K562 (cell line): ENCODE measurements around the gene MTIF3. TPM values are rescaled to one million over a fixed set of nuclear protein-coding genes. Genes with fewer than 3 reads are reported as not detected.

Experiments used
- CHCHD3 ChIP-seq: fragments of 250-450 bp; sonication (Bioruptor Pico); IDR thresholded peaks from 2 replicates; pipeline ENCODE4 v2.1.2; 2022; ENCODE audit warnings: mild to moderate bottlenecking
- GATAD2B ChIP-seq: fragments of 450-650 bp; IDR thresholded peaks from 2 replicates; pipeline ENCODE4 v1.6.1; 2017; ENCODE audit warnings: mild to moderate bottlenecking, borderline replicate concordance
- GTF2F1 ChIP-seq: IDR thresholded peaks from 2 replicates; pipeline ENCODE4 v1.6.1; 2011; ENCODE audit warnings: low read depth, low read length, improper control_type of control experiment
- HLTF ChIP-seq: fragments of 450-650 bp; IDR thresholded peaks from 2 replicates; pipeline ENCODE4 v1.6.1; 2016
- KDM4B ChIP-seq, 2 experiments: fragments of 450-650 bp in 1 of 2; sonication (generic) in 1 of 2; IDR thresholded peaks; 2 replicates each; pipeline ENCODE4 v1.6.1; 2016 to 2017; ENCODE audit warnings: borderline replicate concordance in 2 of 2, antibody characterized with exemption in 1 of 2, low read depth in 1 of 2, mild to moderate bottlenecking in 1 of 2
- POLR2B ChIP-seq: fragments of 450-650 bp; IDR thresholded peaks from 2 replicates; pipeline ENCODE4 v1.6.1; 2018; ENCODE audit warnings: low read depth; ENCODE audit not compliant: partially characterized antibody
- POLR3G ChIP-seq: IDR thresholded peaks from 2 replicates; pipeline ENCODE4 v1.6.1; 2011; ENCODE audit not compliant: insufficient read length, insufficient replicate concordance; ENCODE audit errors: extremely low read depth
- RBM39 ChIP-seq: fragments of 200-400 bp; formaldehyde crosslinking; optimal IDR thresholded peaks from 2 replicates; pipeline ENCODE3; 2018; ENCODE audit warnings: low read depth, low read length
- TCF7L2 ChIP-seq: fragments of 150-350 bp; IDR thresholded peaks from 2 replicates; pipeline ENCODE4 v1.6.1; 2016; ENCODE audit warnings: low read depth, mild to moderate bottlenecking, low read length, moderate library complexity
- YY1 ChIP-seq, 3 experiments: IDR thresholded peaks; 2 replicates each; pipeline ENCODE4 v1.6.1; 2011; ENCODE audit warnings: low read length in 2 of 3, mild to moderate bottlenecking in 2 of 3, moderate library complexity in 2 of 3, borderline replicate concordance in 1 of 3, control low read depth in 1 of 3, low read depth in 1 of 3; ENCODE audit not compliant: insufficient read depth in 3 of 3, insufficient replicate concordance in 2 of 3, control insufficient read depth in 1 of 3, insufficient read length in 1 of 3; ENCODE audit errors: extremely low read depth in 1 of 3
- ZC3H4 ChIP-seq: sonication (generic); formaldehyde crosslinking; IDR thresholded peaks from 2 replicates; pipeline ENCODE4 v1.9.0; 2021; ENCODE audit warnings: missing genetic modification reagents, borderline replicate concordance
- ZFP30 ChIP-seq: fragments of 250-450 bp; sonication (Bioruptor Pico); IDR thresholded peaks from 2 replicates; pipeline ENCODE4 v1.8.0; 2022; ENCODE audit warnings: moderate library complexity, mild to moderate bottlenecking, inconsistent platforms, borderline replicate concordance
- polyA plus RNA-seq, 8 experiments: library from polyadenylated mRNA; depleted of rRNA in 4 of 8; stranded (reverse) in 5 of 8; unstranded in 3 of 8; fragments of >200 nt; fragmentation: Nextera tagmentation in 2 of 8; fragmentation: Illumina TruSeq in 1 of 8; extraction: Ambion mirVana in 2 of 8; extraction: Trizol in 1 of 8; gene quantifications; 2 replicates each; pipeline versions ENCODE4 v1.2.1 to v1.2.3, GENCODE V29; 2011 to 2014; ENCODE audit warnings: inconsistent platforms in 1 of 8, missing spikeins in 1 of 8
- total RNA-seq, 7 experiments: library from RNA; depleted of rRNA in 6 of 7; stranded (reverse); fragments of >200 nt in 6 of 7; fragmentation: Illumina TruSeq in 2 of 7; extraction: Trizol in 2 of 7; gene quantifications; 2 replicates each; pipeline versions ENCODE4 v1.2.1 to v1.2.3, GENCODE V29; 2011 to 2021; ENCODE audit warnings: low replicate concordance in 1 of 7
- TF ChIP-seq, protein P1 (sequence below): IDR thresholded peaks from 2 replicates; pipeline ENCODE4 v1.6.1; 2011; ENCODE audit not compliant: insufficient read length; ENCODE audit errors: extremely low read depth
- TF ChIP-seq, protein P2 (sequence below): fragments of 250-450 bp; sonication (Bioruptor Pico); IDR thresholded peaks from 2 replicates; pipeline ENCODE4 v1.8.0; 2021; ENCODE audit warnings: borderline replicate concordance, mild to moderate bottlenecking, moderate library complexity; ENCODE audit not compliant: poor library complexity, severe bottlenecking
- TF ChIP-seq, protein P3 (sequence below), 2 experiments: fragments of 450-650 bp in 1 of 2; sonication (generic) in 1 of 2; formaldehyde crosslinking; conservative IDR thresholded peaks; 2 replicates each; pipeline versions ENCODE4 v1.4.0 to v1.8.1; 2020 to 2022; ENCODE audit warnings: mild to moderate bottlenecking in 1 of 2, missing genetic modification reagents in 1 of 2
- TF ChIP-seq, protein P4 (sequence below): IDR thresholded peaks from 2 replicates; pipeline ENCODE4 v1.6.1; 2011; ENCODE audit warnings: borderline replicate concordance, low read depth, mild to moderate bottlenecking, moderate library complexity, low read length; ENCODE audit not compliant: insufficient read depth, poor library complexity, severe bottlenecking
- TF ChIP-seq, protein P5 (sequence below): fragments of 450-650 bp; IDR thresholded peaks from 2 replicates; pipeline ENCODE4 v1.6.1; 2018; ENCODE audit not compliant: partially characterized antibody

MTIF3 gene
- total and polyA plus RNA-seq, 9 of the 15 experiments (the other 6 are each of a cell fraction or from before 2014, with no cell fraction given), result 23.5 to 73.6 (median 45.2) TPM

DNA sequence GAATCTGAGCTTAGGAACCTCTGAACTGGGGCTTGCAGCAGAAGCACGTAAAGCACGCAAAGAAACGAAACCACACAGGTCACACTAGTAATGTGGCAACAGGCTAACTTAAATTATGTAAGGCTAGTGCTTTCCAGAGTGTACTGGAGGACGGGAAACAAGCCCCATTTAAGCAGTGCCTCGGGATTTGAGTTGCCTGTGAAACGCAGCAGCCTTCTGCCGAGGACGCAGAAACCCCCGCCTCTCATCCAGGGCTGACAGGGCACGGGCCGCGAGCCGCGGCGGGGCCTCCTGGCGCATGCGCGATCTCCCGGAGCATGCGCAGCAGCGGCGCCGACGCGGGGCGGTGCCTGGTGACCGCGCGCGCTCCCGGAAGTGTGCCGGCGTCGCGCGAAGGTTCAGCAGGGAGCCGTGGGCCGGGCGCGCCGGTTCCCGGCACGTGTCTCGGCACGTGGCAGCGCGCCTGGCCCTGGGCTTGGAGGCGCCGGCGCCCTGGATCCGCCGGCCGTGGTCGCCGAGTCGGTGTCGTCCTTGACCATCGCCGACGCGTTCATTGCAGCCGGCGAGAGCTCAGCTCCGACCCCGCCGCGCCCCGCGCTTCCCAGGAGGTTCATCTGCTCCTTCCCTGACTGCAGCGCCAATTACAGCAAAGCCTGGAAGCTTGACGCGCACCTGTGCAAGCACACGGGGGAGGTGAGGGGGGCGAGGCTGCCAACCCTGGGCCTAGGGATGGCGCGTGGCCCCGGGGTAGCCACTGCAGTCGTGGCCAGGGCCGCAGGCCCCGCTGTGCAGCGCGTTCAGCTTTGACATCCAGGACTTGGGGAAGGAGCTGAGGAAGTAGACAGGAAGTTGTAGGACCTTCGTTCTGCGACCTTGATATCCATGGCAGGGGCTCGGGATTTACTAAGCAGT lies 25.9 kb downstream of the MTIF3 start, which contains the start of gene GTF3A (continued):
- TF ChIP-seq, protein P1, sequence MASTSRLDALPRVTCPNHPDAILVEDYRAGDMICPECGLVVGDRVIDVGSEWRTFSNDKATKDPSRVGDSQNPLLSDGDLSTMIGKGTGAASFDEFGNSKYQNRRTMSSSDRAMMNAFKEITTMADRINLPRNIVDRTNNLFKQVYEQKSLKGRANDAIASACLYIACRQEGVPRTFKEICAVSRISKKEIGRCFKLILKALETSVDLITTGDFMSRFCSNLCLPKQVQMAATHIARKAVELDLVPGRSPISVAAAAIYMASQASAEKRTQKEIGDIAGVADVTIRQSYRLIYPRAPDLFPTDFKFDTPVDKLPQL, result no peak
- TF ChIP-seq POLR2B, result peak; percentile 68
- TF ChIP-seq ZFP30 (CRISPR knock-in tag), result no peak
- TF ChIP-seq TCF7L2, result no peak
- TF ChIP-seq, protein P2, sequence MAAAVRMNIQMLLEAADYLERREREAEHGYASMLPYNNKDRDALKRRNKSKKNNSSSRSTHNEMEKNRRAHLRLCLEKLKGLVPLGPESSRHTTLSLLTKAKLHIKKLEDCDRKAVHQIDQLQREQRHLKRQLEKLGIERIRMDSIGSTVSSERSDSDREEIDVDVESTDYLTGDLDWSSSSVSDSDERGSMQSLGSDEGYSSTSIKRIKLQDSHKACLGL (CRISPR knock-in tag), result peak; percentile 91
- TF ChIP-seq CHCHD3, result no peak
- TF ChIP-seq, protein P3, sequence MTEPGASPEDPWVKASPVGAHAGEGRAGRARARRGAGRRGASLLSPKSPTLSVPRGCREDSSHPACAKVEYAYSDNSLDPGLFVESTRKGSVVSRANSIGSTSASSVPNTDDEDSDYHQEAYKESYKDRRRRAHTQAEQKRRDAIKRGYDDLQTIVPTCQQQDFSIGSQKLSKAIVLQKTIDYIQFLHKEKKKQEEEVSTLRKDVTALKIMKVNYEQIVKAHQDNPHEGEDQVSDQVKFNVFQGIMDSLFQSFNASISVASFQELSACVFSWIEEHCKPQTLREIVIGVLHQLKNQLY (CRISPR knock-in tag; conservative IDR thresholded peaks at IDR 0.05), result no peak
- no peak for TF ChIP-seq YY1 (IDR thresholded peaks at IDR 0.05; ENCODE audit: borderline replicate concordance in 1 of 3, control insufficient read depth in 1 of 3, extremely low read depth in 1 of 3, insufficient read depth in 3 of 3, insufficient read length in 1 of 3, insufficient replicate concordance in 2 of 3, low read depth in 1 of 3, low read length in 2 of 3)
- TF ChIP-seq GTF2F1, result peak; percentile 31; the same call in 1 of the 2 replicates
- no peak for TF ChIP-seq HLTF
- TF ChIP-seq, protein P4, sequence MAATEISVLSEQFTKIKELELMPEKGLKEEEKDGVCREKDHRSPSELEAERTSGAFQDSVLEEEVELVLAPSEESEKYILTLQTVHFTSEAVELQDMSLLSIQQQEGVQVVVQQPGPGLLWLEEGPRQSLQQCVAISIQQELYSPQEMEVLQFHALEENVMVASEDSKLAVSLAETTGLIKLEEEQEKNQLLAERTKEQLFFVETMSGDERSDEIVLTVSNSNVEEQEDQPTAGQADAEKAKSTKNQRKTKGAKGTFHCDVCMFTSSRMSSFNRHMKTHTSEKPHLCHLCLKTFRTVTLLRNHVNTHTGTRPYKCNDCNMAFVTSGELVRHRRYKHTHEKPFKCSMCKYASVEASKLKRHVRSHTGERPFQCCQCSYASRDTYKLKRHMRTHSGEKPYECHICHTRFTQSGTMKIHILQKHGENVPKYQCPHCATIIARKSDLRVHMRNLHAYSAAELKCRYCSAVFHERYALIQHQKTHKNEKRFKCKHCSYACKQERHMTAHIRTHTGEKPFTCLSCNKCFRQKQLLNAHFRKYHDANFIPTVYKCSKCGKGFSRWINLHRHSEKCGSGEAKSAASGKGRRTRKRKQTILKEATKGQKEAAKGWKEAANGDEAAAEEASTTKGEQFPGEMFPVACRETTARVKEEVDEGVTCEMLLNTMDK, result no peak
- TF ChIP-seq, protein P5, sequence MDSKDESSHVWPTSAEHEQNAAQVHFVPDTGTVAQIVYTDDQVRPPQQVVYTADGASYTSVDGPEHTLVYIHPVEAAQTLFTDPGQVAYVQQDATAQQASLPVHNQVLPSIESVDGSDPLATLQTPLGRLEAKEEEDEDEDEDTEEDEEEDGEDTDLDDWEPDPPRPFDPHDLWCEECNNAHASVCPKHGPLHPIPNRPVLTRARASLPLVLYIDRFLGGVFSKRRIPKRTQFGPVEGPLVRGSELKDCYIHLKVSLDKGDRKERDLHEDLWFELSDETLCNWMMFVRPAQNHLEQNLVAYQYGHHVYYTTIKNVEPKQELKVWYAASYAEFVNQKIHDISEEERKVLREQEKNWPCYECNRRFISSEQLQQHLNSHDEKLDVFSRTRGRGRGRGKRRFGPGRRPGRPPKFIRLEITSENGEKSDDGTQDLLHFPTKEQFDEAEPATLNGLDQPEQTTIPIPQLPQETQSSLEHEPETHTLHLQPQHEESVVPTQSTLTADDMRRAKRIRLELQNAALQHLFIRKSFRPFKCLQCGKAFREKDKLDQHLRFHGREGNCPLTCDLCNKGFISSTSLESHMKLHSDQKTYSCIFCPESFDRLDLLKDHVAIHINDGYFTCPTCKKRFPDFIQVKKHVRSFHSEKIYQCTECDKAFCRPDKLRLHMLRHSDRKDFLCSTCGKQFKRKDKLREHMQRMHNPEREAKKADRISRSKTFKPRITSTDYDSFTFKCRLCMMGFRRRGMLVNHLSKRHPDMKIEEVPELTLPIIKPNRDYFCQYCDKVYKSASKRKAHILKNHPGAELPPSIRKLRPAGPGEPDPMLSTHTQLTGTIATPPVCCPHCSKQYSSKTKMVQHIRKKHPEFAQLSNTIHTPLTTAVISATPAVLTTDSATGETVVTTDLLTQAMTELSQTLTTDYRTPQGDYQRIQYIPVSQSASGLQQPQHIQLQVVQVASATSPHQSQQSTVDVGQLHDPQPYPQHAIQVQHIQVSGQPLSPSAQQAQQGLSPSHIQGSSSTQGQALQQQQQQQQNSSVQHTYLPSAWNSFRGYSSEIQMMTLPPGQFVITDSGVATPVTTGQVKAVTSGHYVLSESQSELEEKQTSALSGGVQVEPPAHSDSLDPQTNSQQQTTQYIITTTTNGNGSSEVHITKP, result no peak
- TF ChIP-seq ZC3H4, result no peak
- TF ChIP-seq GATAD2B, result peak; percentile 75; the same call in 1 of the 2 replicates
- TF ChIP-seq RBM39, result no peak
- no peak for TF ChIP-seq KDM4B (IDR thresholded peaks at IDR 0.05; ENCODE audit: borderline replicate concordance in 2 of 2, low read depth in 1 of 2)
- TF ChIP-seq POLR3G, result no peak
